Karpas-422 (cell line): ENCODE results near the gene PORCN. TPM values are rescaled to one million over a fixed set of nuclear protein-coding genes. Genes with fewer than 3 reads are reported as not detected.
A peak's percentile ranks its signal among the peaks of the same experiment; 100 is the strongest.

Experiments
- DNase-seq: peaks from one replicate; pipeline ENCODE4 v3.0.0-alpha.2; 2015
- H2AFZ ChIP-seq: fragments of 200-600 bp; sonication (generic); 2 replicates; pipeline ENCODE4 v1.6.1; 2014; ENCODE audit warnings: antibody characterized with exemption, low read length, mixed read lengths
- H3K27ac ChIP-seq: fragments of 200-600 bp; sonication (generic); 2 replicates; pipeline ENCODE4 v1.5.1; 2014; ENCODE audit warnings: mild to moderate bottlenecking, low read length, moderate library complexity
- H3K27me3 ChIP-seq: fragments of 200-600 bp; sonication (generic); 2 replicates; pipeline ENCODE4 v1.6.1; 2014; ENCODE audit warnings: low read length, mixed read lengths
- H3K36me3 ChIP-seq: fragments of 200-600 bp; sonication (generic); 2 replicates; pipeline ENCODE4 v1.6.1; 2014; ENCODE audit warnings: low read length, mixed read lengths; ENCODE audit not compliant: insufficient read depth
- H3K4me1 ChIP-seq: fragments of 200-600 bp; sonication (generic); 2 replicates; pipeline ENCODE4 v1.6.1; 2014; ENCODE audit warnings: mild to moderate bottlenecking, low read length, mixed read lengths
- H3K4me2 ChIP-seq: fragments of 200-600 bp; sonication (generic); 2 replicates; pipeline ENCODE4 v1.6.1; 2014; ENCODE audit warnings: low read length, low read depth, mild to moderate bottlenecking; ENCODE audit not compliant: poor library complexity, severe bottlenecking
- H3K4me3 ChIP-seq: fragments of 200-600 bp; sonication (generic); 2 replicates; pipeline ENCODE4 v1.5.1; 2014; ENCODE audit warnings: mild to moderate bottlenecking, antibody characterized with exemption, low read length, mixed read lengths
- H3K79me2 ChIP-seq: fragments of 200-600 bp; sonication (generic); 2 replicates; pipeline ENCODE4 v1.6.1; 2014; ENCODE audit warnings: mild to moderate bottlenecking, low read length, mixed read lengths
- H3K9ac ChIP-seq: fragments of 200-600 bp; sonication (generic); 2 replicates; pipeline ENCODE4 v1.6.0; 2014; ENCODE audit warnings: low read length
- H3K9me2 ChIP-seq: fragments of 200-600 bp; sonication (generic), shearing (Covaris generic); replicated peaks from 2 replicates; pipeline ENCODE4 v1.6.0; 2014; ENCODE audit warnings: mild to moderate bottlenecking, low read length, moderate library complexity; ENCODE audit not compliant: insufficient read depth
- H3K9me3 ChIP-seq: fragments of 300-700, 200-600 bp; sonication (generic); 2 replicates; pipeline ENCODE4 v1.6.1; 2014; ENCODE audit warnings: low read length, mixed read lengths
- H4K20me1 ChIP-seq: fragments of 200-600 bp; sonication (generic); 2 replicates; pipeline ENCODE4 v1.6.1; 2014; ENCODE audit warnings: mild to moderate bottlenecking, antibody characterized with exemption, low read length, low read depth; ENCODE audit not compliant: insufficient read depth
- total RNA-seq: library from RNA; depleted of rRNA; stranded (reverse); fragments of >200 nt; shearing (Covaris generic); gene quantifications from 2 replicates; pipeline ENCODE4 v1.2.3, GENCODE V29; 2014; ENCODE audit warnings: low replicate concordance

Gene PORCN
- total RNA-seq, 1 experiment from 2014 or later = not detected

- DNase-seq = no peak
- Histone ChIP-seq H3K27me3 (no peaks in the 10 kb centered on the region), H3K9ac (no peak overlapping the region), H3K36me3 (no peaks in the 10 kb centered on the region), H3K79me2 (peaks cover 24% of the 10 kb centered on the region), H3K4me1 (peaks cover 11% of the 10 kb centered on the region), H2AFZ (no peak overlapping the region), H3K4me2 (no peak overlapping the region), H3K4me3 (no peak overlapping the region), H4K20me1 (no peaks in the 10 kb centered on the region; the same call in 1 of the 2 replicates), H3K9me3 (no peaks in the 10 kb centered on the region), H3K27ac (no peak overlapping the region), H3K9me2 (no peaks in the 10 kb centered on the region)
Observed at GRCh38 chrX:48473704-48473990, 35.1 kb upstream of the PORCN start.

- Histone ChIP-seq H3K36me3 (no peaks in the 10 kb centered on the region), H3K9me3 (no peaks in the 10 kb centered on the region), H3K4me2 (no peak overlapping the region), H3K9me2 (no peaks in the 10 kb centered on the region), H3K4me1 (peaks cover 11% of the 10 kb centered on the region), H3K27me3 (no peaks in the 10 kb centered on the region), H4K20me1 (no peaks in the 10 kb centered on the region; the same call in 1 of the 2 replicates), H3K9ac (no peak overlapping the region), H3K27ac (no peak overlapping the region), H3K79me2 (peaks cover 24% of the 10 kb centered on the region), H3K4me3 (no peak overlapping the region), H2AFZ (no peak overlapping the region)
- no peak for DNase-seq
Observed at GRCh38 chrX:48474127-48474526, 34.7 kb upstream of the PORCN start.

GRCh38 chrX:48474581-48474980, 34.2 kb upstream of the PORCN start:
- H3K27me3 ChIP-seq = no peaks in the 10 kb centered on the region
- H3K4me1 ChIP-seq = peaks cover 11% of the 10 kb centered on the region
- H3K4me3 ChIP-seq = peak overlapping the region; percentile 83; the same call in 1 of the 2 replicates
- no peak overlapping the region for H2AFZ ChIP-seq
- peak overlapping the region; percentile 90 for H3K9ac ChIP-seq
- DNase-seq = no peak
- H3K9me3 ChIP-seq = no peaks in the 10 kb centered on the region
- H3K4me2 ChIP-seq = peak overlapping the region; percentile 87
- no peaks in the 10 kb centered on the region for H3K36me3 ChIP-seq
- H4K20me1 ChIP-seq = no peaks in the 10 kb centered on the region; the same call in 1 of the 2 replicates
- H3K27ac ChIP-seq = no peak overlapping the region
- H3K9me2 ChIP-seq = no peaks in the 10 kb centered on the region
- H3K79me2 ChIP-seq = peaks cover 24% of the 10 kb centered on the region

- Histone ChIP-seq H3K4me3 (peak overlapping the region; percentile 83), H3K9ac (peak overlapping the region; percentile 90), H3K9me2 (no peaks in the 10 kb centered on the region), H3K27me3 (no peaks in the 10 kb centered on the region), H3K79me2 (peaks cover 24% of the 10 kb centered on the region), H3K4me1 (peaks cover 11% of the 10 kb centered on the region), H2AFZ (peak overlapping the region; percentile 93), H3K27ac (no peak overlapping the region), H3K36me3 (no peaks in the 10 kb centered on the region), H3K4me2 (peak overlapping the region; percentile 87), H4K20me1 (no peaks in the 10 kb centered on the region; the same call in 1 of the 2 replicates), H3K9me3 (no peaks in the 10 kb centered on the region)
- no peak for DNase-seq
Observed at GRCh38 chrX:48475296-48475695, 33.5 kb upstream of the PORCN start.

- Histone ChIP-seq H3K4me1 (peaks cover 11% of the 10 kb centered on the region), H3K79me2 (peaks cover 24% of the 10 kb centered on the region), H3K9ac (peak within 1 kb of the TSS; percentile 90), H3K27ac (no peak within 1 kb of the TSS), H3K4me3 (peak within 1 kb of the TSS; percentile 83), H2AFZ (peak within 1 kb of the TSS; percentile 93), H4K20me1 (no peaks in the 10 kb centered on the region; the same call in 1 of the 2 replicates), H3K36me3 (no peaks in the 10 kb centered on the region), H3K27me3 (no peaks in the 10 kb centered on the region), H3K9me3 (no peaks in the 10 kb centered on the region), H3K4me2 (peak within 1 kb of the TSS; percentile 87), H3K9me2 (no peaks in the 10 kb centered on the region)
- peak; percentile 93 for DNase-seq
Observed at GRCh38 chrX:48475774-48476577, 32.8 kb upstream of the PORCN start, which contains the start of gene FTSJ1. Gene FTSJ1 (plus strand): TSS chrX:48476199. CDS start chrX:48478048, 1,849 bp downstream.

- peak overlapping the region; percentile 87 for H3K4me2 ChIP-seq
- no peaks in the 10 kb centered on the region for H3K36me3 ChIP-seq
- no peak overlapping the region for H2AFZ ChIP-seq
- peak overlapping the region; percentile 83 for H3K4me3 ChIP-seq
- DNase-seq = no peak
- H3K27ac ChIP-seq = no peak overlapping the region
- H3K9me2 ChIP-seq = no peaks in the 10 kb centered on the region
- peak overlapping the region; percentile 90 for H3K9ac ChIP-seq
- peaks cover 11% of the 10 kb centered on the region for H3K4me1 ChIP-seq
- no peaks in the 10 kb centered on the region for H3K27me3 ChIP-seq
- peaks cover 24% of the 10 kb centered on the region for H3K79me2 ChIP-seq
- no peaks in the 10 kb centered on the region for H3K9me3 ChIP-seq
- no peaks in the 10 kb centered on the region; the same call in 1 of the 2 replicates for H4K20me1 ChIP-seq
Observed at GRCh38 chrX:48476919-48477318, 31.9 kb upstream of the PORCN start.

GRCh38 chrX:48477960-48478755, 30.6 kb upstream of the PORCN start:
- H3K79me2 ChIP-seq = peaks cover 24% of the 10 kb centered on the region
- H3K36me3 ChIP-seq = no peaks in the 10 kb centered on the region
- H4K20me1 ChIP-seq = no peaks in the 10 kb centered on the region; the same call in 1 of the 2 replicates
- H3K27ac ChIP-seq = no peak overlapping the region
- peaks cover 11% of the 10 kb centered on the region for H3K4me1 ChIP-seq
- no peak for DNase-seq
- H3K4me3 ChIP-seq = no peak overlapping the region; the same call in 1 of the 2 replicates
- no peaks in the 10 kb centered on the region for H3K9me3 ChIP-seq
- no peaks in the 10 kb centered on the region for H3K27me3 ChIP-seq
- H3K4me2 ChIP-seq = no peak overlapping the region
- H2AFZ ChIP-seq = no peak overlapping the region
- no peak overlapping the region for H3K9ac ChIP-seq
- no peaks in the 10 kb centered on the region for H3K9me2 ChIP-seq

- Histone ChIP-seq H3K9me2 (no peaks in the 10 kb centered on the region), H3K4me2 (no peak overlapping the region), H3K4me1 (peaks cover 11% of the 10 kb centered on the region), H3K4me3 (no peak overlapping the region), H2AFZ (no peak overlapping the region), H3K27me3 (no peaks in the 10 kb centered on the region), H3K36me3 (no peaks in the 10 kb centered on the region), H3K79me2 (peaks cover 24% of the 10 kb centered on the region), H4K20me1 (no peaks in the 10 kb centered on the region; the same call in 1 of the 2 replicates), H3K9ac (no peak overlapping the region), H3K9me3 (no peaks in the 10 kb centered on the region), H3K27ac (no peak overlapping the region)
- DNase-seq = no peak
Observed at GRCh38 chrX:48478806-48479205, 30.0 kb upstream of the PORCN start.
